GM21423 (cell line): ENCODE data around the gene SLC22A3.

ENCODE experiments used
- ATAC-seq: cut with Tn5 transposase; IDR thresholded peaks from one replicate; pipeline ENCODE4 v1.9.1; 2021; ENCODE audit warnings: mild to moderate bottlenecking, moderate library complexity; ENCODE audit not compliant: unreplicated experiment

The SLC22A3 gene

DNA sequence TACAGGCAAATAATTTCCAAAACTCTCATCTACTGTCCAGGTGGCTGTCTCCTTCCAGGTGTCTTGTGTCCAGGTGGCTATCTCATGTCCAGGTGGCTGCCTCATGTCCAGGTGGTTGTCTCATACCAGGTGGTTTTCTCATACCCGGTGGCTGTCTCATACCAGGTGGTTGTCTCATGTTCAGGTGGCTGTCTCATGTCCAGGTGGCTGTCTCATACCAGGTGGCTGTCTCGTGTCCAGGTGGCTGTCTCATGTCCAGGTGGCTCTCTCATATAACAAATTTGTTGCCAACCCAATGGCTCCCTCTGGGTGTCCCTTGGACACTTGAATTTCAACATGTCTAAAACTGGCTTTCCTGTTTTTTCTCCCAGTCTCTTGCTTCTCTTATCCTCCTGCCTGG lies 14.3 kb upstream of the SLC22A3 start:
- ATAC-seq: no peak

DNA sequence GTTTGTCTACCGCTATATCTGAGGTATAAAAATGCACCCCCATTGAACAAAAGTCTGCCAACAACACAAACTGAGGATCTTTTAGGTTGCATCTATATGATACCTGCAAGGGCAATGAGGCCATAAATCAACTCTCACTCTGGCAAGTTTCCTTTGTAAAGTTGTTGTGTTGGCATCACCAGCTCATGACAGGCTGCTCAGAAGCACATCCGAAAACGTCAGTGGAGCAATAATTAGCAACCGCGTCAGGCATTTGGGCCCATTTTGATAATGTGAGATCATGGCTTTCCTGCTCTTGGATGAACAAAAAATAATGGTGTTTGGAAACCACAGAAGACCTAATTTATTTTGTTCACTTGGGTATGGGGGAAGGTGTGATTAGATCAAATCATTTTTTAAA lies 12.0 kb upstream of the SLC22A3 start:
- no peak for ATAC-seq

DNA sequence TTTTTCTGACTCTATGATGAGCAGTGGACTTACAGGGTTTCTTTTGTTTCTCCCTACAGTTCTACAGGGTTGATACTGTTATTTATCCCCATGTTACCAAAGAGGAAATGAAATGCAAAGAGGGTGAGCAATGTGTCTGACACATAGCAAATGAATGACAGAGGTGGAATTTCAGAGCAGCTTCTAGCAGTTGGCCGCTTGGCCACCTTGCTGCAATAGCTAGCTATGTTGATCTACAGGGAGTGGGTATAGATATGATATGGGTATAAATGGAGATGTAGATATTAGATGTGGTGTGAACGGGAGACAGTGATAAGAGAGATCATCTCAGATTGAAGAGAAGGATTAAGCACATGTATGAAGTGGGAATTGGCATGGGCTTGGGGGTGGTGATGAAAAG lies 10.9 kb upstream of the SLC22A3 start:
- ATAC-seq: no peak

DNA sequence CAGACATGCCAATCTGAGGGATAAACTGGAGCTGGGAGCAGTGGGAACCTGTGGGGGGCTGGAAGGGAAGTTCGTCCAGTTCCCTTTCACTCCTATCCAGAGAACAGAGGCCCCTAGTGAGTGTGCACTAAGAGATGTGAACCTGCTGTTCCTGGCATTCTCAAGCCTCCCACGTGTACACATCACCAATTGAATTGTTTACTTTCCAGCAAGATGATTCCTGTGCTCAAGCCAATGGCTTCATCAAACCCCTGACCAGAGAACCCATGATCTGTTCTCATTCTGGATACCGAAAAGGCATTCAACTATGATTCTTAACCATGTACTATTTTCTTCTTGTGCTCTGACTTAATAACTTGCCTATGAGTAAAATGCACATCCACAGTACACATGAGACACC lies 10.2 kb upstream of the SLC22A3 start:
- ATAC-seq: no peak

DNA sequence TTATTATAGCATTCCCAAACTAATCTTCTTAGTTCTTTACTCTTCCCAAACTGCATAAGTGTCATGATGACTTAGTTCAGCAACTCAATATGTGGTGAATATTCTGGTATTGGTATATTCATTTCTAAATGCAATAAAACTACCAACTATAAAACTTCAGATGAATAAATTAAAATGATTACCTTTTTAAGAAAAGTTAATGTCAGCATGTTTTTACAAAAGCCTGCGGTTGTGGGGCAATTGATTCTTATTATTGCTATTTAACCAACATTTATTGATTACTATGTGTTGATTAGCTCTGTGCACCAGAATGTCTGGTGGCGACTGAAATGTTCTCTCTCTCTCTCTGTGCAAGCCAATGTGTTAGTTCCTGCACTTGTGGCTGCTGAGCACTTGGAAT lies 5.0 kb upstream of the SLC22A3 start:
- ATAC-seq: no peak

DNA sequence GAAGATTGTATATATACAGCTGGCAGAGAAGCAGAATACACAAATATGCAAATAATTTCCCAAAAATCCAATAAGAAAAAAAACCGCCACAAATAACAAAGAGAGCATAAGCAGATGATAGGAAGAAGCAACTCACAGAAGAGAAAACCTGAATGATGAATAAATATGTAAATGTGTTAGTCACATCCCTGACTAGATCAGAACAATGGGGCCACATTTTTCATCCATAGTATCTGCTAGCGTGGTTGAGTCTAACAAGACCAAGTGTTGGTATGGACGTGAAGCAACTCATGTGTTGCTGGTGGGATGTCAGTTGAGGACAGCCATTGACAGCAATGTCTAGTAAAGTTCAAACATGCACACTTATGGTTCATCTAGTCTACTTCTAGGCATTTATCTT lies 3.9 kb upstream of the SLC22A3 start:
- ATAC-seq: no peak

DNA sequence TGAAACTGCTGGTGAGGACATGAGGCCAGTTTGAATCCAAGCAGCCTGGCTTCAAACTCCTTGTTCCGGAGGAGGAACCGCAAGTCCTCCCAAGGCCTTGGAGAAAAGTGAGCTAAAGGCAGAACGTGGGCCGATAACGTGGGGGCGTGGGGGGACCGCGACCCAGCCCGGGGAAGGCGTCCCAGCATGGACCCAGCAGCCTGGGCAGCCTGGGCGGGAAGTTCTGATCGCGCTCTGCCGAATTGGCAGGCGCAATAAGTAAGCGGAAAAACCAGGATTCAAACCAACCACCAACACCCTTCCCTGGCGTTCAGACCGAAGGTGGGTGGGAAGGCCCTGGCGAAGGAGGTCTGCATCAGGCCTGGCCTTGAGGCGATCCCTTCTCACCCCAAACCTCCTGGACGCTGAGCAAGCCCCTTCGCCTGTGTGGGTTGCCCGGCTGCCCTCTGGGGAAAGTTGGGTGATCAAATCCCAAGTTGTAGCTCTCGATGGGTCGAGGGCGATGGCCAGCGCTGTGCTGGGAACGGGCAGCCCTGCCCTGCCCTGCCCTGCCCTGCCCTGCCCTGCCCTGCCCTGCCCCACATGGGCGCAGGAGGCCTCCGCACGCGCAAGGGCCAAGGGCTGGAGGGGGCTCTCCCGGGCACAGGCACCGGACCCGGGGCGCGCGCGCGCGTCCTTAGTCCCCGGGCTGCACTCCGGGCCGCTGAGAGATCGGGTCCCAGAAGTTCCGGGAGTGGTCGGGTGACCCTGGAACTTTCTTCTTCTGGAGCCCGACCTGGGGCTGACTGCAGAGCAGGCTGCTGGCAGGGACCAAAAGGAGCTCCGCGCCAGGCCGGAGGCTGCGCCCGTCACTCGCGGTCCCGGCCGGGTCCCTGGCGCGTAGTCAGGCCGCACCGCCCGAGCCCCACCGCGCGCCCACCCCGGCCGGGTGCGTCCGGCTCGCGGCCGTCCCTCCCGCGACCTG lies 637 bp upstream of the SLC22A3 start:
- ATAC-seq: no peak

DNA sequence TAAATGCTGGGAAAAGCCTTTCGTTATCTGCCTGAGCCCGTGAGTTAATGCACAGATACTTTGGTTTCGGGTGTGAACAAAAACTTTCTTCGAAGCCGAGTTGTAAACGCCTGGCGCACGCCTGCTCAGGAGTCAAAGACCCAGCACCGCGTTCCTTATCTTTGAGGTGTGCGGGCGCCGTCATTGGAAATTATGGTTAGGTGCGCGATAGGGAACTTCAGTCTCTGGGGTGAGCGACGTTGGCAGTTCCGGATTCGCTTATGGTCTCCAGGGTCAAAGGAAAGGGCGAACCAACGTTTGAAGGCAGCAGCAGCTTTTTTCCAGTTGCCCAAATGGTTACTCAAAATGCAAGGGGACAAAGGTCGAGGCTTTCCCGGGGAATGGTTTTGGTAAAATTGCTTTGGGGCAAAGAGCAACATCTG lies 853 bp downstream of the SLC22A3 start:
- ATAC-seq: no peak

DNA sequence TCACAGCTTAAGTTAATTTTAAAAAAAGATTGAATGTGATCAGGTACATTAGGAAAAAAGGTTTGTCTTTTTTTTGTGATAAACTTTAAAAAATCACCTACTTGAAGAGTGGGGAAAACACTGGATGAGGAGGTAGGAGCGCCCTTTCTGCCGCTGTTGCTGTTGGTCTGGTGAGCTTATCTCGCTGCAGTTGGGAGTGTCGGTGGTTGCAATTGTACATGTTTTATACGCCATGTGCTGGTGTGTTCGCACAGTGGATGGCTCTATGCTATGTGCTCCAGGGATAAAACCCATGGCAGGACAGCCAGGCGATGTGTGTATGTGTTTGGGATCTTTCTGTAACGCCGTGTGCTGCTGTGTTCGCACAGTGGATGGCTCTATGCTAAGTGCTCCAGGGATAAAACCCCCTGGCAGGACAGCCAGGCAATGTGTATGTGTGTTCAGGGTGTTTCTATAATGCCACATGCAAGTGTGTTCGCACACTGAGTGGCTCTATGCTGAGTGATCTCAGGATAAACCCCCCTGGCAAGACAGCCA lies 1.7 kb downstream of the SLC22A3 start:
- no peak for ATAC-seq

DNA sequence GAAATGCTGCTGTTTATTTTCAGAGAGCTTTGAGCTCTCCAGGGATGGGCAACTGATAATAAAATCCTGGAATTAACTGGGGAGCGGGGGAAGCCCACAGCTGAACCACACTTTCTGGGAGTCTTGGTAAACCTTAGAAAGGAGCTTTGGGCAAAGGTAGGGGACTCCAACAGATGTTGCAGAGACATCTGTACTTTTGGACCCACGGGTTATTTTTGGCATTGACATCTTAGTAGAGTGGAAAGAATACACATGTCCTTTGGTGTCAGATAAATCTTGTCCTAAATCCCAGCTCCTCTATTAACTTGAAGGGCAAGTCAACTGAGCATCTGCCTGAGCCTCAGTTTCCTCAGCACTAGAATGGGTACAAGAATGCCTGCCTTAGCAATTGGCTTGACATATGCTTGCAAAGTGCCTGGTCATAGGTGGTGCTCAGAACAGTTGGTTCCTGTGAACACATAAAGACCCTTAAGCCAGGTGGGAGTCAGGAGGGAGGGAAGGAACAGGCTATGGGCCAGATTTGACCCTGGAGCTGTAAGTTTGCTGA lies 5.8 kb downstream of the SLC22A3 start:
- no peak for ATAC-seq

DNA sequence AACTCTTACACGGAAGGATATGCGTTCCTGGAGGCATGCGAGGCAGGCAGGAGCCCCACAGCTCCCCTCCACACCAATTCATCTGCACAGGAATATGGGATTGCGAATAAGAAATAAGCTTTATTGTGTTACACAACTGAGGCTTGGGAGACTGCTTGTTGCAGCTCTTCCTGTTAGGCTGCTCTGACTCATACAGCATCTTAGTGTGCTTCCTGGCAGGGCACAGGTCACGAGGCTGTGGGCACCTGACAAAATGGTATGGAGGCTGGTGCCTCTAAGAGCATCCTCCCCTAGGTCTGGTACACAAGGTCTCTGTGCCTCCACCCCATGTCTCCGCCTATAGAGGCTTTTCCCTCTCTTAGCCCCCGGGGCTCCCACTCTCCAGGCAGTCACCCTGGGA lies 6.8 kb downstream of the SLC22A3 start:
- ATAC-seq: no peak

DNA sequence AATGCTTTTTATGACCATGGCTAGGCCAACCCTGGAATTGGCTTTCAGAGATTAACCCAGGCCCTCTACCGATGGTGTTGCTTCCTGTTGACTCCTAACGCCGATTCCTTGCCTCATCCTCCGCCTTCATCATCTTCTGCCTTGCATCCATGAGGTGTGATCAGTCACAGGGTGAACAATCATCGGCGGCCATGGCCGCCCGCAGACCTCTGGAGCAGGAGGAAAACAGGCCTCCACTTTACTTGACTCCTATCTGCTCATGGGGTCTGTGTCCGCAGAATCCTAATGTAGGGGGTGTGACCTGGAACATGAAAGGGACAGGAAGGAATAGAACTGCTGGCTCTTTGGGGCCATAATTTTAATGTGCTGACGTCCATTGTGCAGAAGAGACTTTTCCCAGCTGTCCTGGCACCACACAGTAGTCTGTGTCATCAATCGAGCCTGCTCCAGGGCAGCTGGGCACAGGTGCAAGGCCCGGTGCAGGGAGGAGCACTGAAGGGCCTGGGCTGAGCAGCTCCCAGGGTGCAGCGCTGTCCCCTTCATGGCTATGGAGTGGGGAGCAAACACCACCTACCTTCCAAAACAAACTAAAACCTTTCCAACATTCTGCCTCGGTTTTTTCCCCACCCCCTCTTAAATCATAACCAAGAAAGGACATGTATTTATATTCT lies 8.0 kb downstream of the SLC22A3 start:
- ATAC-seq: no peak

DNA sequence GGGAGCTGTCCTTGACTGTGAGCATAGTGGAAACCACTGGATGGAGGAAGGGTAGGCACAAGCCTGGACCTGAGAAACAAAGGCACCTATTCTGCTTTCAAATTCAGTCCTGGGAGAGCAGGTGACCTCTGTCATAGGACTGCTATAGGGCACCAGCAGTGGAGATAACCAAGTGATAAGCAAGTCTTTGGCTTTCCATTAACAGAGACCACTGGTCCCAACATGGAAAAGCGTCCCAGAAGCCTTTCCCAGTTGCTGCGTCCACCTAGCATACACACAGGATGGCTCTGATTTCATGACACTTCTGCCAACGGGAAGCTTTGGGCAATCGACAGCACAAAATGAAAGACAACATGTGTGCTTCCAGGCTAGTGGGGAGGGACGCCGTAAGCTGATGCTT lies 8.9 kb downstream of the SLC22A3 start:
- ATAC-seq: no peak

DNA sequence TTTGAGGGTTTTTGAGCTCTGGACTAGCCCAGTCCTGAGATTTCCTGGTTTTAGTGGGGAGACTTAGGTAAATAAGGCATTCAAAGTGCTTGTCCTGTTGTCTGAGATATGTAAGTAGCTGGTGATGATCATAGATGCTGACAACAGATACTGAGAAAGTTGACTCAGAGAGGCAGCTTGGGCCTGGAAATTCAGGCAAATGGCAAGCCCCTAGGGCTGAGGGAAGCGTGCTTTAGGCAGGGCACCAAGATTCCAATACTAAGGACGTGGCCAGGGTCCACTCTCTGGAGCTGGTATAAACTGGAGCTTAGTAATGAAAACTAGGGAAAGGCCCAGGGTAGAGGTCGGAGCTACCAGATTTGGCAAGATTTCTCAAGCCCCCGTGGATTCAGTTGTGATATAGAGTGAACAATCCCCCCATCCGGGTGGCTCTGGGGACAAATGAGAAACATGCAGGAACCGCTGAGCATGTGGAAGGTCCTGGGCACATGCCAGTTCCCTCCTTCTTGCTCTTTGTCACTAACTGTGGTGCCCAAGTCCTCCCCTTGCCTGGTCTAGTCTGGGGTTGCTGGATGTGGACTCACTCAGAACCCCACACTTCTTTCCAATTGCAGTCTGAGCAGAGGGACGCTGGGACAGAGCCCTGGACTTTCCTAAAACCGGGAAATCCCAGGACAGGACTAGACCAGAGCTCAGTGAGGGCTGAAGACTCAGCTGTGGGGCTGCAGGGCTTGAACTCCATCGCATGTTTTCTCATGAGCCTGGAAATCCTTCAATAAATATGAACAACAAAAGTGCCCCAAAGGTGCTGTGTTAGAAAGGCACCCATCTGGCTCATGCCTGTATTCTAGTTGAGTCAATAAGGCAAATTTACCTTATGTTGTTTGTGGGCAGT lies 10.3 kb downstream of the SLC22A3 start:
- no peak for ATAC-seq

DNA sequence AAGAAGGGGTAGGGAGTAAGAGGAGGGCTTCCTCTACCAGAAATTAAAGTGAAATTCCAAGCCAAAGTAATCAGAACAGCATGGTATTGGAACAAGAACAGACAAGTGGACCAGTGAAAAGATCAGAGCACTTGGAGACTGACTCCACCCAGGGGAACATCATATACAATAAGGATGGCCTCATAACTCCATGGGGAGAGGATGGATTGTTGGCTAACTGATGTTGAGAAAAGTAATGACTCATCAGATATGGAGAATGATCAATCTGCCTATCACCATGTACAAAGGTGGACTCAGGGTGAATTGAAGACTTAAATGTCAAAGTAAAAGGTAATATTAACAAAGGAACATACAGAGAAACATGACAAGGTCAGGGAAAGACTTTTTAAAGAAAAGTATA lies 12.8 kb downstream of the SLC22A3 start:
- no peak for ATAC-seq

DNA sequence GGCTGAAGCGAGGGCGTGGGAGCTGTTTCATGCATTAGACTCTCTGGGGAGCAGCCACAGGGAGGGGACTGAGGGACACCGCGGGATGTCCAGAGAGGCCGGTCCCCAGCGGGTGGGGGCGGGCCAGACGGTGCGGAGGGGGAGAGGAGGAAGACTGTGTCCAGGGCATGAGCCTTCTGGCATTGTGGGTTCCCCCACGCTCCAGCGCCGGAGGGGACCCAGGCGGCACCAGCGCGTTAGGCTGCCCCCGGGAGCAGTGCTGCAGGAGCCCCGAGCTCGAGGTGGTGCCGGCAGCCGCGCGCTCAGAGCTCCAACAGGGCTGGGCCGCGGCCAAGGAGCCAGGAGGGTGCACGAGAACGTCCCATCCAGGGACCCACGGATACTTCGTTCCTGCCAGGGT lies 14.4 kb downstream of the SLC22A3 start:
- no peak for ATAC-seq

DNA sequence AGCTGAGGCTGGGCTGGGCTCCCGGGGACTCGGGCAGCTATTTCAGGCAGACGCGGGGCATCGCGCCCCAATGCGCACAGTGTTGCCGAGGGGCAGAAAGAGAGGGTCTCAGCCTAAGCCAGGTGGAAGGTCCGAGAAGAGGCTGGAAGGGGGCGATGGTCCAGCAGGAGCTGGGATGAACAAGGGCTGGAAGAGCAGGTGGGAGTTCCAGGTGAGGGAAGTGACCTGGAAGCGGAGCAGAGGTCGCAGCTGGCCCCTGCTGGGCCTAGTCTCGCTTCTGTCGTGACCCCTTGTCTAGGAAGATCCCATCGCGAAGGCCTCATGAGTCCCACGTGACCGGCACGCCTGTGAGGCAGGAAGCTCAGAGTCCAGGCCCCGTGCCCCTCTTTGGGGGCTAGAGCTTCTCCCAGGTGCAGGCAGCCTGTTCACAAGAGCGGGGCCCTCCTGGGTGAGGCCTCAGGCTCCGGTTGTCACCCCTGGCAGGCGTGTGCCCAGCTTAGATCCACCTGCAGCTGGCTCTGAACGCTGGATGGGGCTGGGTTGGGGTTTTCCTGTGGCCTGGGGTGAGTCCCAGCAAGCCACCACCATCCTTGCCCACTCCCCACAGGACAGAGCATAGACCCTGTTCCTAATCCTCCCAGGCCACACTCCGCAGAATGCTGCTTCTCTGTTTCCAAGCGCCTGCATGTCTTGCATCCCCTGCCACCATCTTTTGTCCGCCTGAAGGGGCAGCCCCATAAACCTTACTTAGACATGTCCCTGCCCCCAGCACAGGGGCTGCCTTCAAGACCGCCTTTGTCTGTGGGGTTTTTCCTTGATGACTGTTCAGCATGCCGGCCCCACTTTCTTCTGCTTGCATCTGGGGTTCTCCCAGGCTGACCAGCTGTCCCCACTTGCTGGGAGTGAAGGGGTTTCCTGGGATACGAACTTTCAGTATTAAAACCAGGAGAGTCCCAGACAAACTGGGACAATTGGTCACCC lies 15.1 kb downstream of the SLC22A3 start:
- ATAC-seq: no peak

DNA sequence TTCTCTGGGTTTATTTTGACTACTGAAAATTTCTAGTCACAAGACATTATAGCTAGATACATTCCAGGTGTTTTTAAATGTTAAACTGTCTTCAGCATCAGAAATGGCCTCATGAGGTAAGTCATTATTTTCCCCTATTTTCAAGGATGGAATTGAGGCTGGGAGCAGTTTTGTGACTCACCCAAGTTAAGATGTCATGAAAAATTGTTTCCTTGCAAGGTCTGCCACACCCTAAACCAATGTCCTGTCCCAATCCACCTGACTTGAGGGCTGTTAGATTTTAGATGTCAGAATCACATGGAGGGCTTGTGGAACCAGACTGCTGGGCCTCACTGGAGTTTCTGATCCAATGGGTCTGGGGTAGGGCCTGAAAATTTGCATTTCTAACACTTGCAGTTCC lies 16.9 kb downstream of the SLC22A3 start:
- no peak for ATAC-seq

DNA sequence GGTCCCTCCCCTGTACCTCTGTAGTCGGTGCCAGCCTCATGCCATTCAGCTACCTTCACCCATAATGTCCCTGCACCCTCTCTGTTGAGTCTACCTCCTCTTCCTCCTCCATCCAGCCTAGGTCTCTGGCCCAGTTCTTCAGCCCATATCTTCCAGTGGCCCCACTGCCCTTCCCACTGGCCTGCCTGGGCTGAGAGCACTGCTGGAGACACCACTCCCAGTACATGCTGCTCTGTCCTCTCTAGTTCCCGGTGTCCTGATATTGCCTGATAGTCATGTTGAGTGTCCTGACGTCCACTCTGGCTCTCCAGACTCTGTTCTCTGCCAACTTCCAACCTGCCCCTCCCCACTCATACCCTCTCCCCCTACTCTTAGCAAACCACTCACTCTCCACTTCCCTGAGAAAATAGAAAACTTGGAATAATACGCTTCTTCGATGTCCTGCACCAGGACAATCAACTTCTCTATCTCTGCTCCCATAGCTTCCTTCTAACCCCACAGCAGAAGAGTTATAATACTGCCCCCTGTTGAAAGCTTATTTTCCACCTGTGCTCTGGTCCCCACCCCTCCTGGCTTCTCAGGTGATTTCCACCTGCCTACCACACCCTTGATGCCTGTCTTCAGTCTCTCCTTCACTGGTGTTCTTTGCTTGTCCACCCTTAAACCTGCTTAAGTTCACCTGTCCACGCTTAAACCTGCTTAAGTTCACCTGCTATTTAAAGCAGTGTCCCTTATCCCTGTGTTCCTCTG lies 19.8 kb downstream of the SLC22A3 start:
- ATAC-seq: no peak
